ENCODE results near the gene TFR2.

Gene TFR2

GRCh38 chr7:100677308-100678267 lies 36.2 kb upstream of the TFR2 start:
- Histone ChIP-seq H3K9me2 (replicated peaks; ENCODE audit: insufficient read depth, low read length) (no peaks in the 10 kb centered on the region), H3K36me3 (ENCODE audit: low read length) (no peaks in the 10 kb centered on the region), H3K79me2 (ENCODE audit: insufficient read depth, low read length) (peaks cover 13% of the 10 kb centered on the region), H2AFZ (ENCODE audit: low read depth, low read length, severe bottlenecking) (no peak overlapping the region), H3K4me3 (ENCODE audit: insufficient read depth, low read length, poor library complexity, severe bottlenecking) (no peak overlapping the region), H3K9ac (ENCODE audit: low read length) (no peak overlapping the region), H3K27me3 (ENCODE audit: low read length) (no peaks in the 10 kb centered on the region), H3F3A (ENCODE audit: insufficient read depth) (peaks cover 24% of the 10 kb centered on the region), H3K9me3 (ENCODE audit: insufficient read depth, low read length) (no peaks in the 10 kb centered on the region), H3K4me2 (ENCODE audit: low read depth, low read length, poor library complexity, severe bottlenecking) (no peak overlapping the region), H4K20me1 (ENCODE audit: low read depth, low read length) (no peaks in the 10 kb centered on the region; the same call in 1 of the 2 replicates), H3K27ac (ENCODE audit: low read depth, low read length) (no peak overlapping the region)
- TF ChIP-seq, protein P1, sequence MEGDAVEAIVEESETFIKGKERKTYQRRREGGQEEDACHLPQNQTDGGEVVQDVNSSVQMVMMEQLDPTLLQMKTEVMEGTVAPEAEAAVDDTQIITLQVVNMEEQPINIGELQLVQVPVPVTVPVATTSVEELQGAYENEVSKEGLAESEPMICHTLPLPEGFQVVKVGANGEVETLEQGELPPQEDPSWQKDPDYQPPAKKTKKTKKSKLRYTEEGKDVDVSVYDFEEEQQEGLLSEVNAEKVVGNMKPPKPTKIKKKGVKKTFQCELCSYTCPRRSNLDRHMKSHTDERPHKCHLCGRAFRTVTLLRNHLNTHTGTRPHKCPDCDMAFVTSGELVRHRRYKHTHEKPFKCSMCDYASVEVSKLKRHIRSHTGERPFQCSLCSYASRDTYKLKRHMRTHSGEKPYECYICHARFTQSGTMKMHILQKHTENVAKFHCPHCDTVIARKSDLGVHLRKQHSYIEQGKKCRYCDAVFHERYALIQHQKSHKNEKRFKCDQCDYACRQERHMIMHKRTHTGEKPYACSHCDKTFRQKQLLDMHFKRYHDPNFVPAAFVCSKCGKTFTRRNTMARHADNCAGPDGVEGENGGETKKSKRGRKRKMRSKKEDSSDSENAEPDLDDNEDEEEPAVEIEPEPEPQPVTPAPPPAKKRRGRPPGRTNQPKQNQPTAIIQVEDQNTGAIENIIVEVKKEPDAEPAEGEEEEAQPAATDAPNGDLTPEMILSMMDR (IDR thresholded peaks at IDR 0.05; ENCODE audit: insufficient read depth, low read length, poor library complexity, severe bottlenecking) = no peak
- no peak for TF ChIP-seq EZH2phosphoT487 (conservative IDR thresholded peaks at IDR 0.05; ENCODE audit: low read length)

DNA sequence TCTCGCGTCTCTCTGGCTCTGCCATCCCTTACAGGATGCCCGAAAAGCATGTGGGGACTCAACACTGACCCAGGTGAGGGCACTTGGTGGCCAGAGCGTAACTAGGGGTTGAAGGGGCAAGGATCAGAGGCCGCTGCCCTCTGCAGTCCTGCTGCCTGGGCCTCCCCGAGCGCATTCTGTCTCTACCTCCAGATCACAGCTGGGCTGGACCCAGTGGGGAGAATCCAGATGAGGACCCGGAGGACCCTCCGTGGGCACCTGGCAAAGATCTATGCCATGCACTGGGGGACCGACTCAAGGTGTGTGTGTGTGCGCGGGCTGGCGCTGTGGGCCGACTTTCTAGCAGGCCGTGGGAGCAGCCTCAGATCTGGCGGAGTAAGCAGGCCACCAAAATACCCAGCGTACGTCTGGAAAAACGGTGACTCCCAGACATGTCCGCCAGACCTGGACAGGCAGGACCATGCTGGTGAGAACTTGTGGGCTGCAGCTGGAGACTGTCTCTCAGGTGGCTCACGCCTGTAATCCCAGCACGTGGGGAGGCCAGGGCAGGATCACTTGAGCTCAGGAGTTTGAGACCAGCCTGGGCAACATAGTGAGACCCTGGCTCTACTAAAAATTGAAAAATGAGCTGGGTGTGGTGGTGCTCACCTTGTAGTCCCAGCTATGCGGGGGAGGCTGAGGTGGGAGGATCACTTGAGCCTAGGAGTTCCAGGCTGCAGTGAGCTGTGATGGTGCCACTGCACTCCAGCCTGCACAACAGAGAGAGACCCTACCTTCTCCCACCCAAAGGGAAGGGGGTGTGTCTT lies 35.4 kb upstream of the TFR2 start:
- H2AFZ ChIP-seq (ENCODE audit: low read depth, low read length, severe bottlenecking) = no peak overlapping the region
- H4K20me1 ChIP-seq (ENCODE audit: low read depth, low read length) = no peaks in the 10 kb centered on the region; the same call in 1 of the 2 replicates
- peak overlapping the region; percentile 87 for H3K9ac ChIP-seq (ENCODE audit: low read length)
- TF ChIP-seq, protein P1 (IDR thresholded peaks at IDR 0.05; ENCODE audit: insufficient read depth, low read length, poor library complexity, severe bottlenecking) = no peak
- TF ChIP-seq EZH2phosphoT487 (conservative IDR thresholded peaks at IDR 0.05; ENCODE audit: low read length) = no peak
- peak overlapping the region; percentile 71 for H3K4me2 ChIP-seq (ENCODE audit: low read depth, low read length, poor library complexity, severe bottlenecking)
- no peaks in the 10 kb centered on the region for H3K36me3 ChIP-seq (ENCODE audit: low read length)
- H3K27me3 ChIP-seq (ENCODE audit: low read length) = no peaks in the 10 kb centered on the region
- no peaks in the 10 kb centered on the region for H3K9me2 ChIP-seq (replicated peaks; ENCODE audit: insufficient read depth, low read length)
- peaks cover 13% of the 10 kb centered on the region for H3K79me2 ChIP-seq (ENCODE audit: insufficient read depth, low read length)
- peak overlapping the region; percentile 70 for H3K27ac ChIP-seq (ENCODE audit: low read depth, low read length)
- peaks cover 24% of the 10 kb centered on the region for H3F3A ChIP-seq (ENCODE audit: insufficient read depth)
- no peaks in the 10 kb centered on the region for H3K9me3 ChIP-seq (ENCODE audit: insufficient read depth, low read length)
- no peak overlapping the region for H3K4me3 ChIP-seq (ENCODE audit: insufficient read depth, low read length, poor library complexity, severe bottlenecking)

DNA sequence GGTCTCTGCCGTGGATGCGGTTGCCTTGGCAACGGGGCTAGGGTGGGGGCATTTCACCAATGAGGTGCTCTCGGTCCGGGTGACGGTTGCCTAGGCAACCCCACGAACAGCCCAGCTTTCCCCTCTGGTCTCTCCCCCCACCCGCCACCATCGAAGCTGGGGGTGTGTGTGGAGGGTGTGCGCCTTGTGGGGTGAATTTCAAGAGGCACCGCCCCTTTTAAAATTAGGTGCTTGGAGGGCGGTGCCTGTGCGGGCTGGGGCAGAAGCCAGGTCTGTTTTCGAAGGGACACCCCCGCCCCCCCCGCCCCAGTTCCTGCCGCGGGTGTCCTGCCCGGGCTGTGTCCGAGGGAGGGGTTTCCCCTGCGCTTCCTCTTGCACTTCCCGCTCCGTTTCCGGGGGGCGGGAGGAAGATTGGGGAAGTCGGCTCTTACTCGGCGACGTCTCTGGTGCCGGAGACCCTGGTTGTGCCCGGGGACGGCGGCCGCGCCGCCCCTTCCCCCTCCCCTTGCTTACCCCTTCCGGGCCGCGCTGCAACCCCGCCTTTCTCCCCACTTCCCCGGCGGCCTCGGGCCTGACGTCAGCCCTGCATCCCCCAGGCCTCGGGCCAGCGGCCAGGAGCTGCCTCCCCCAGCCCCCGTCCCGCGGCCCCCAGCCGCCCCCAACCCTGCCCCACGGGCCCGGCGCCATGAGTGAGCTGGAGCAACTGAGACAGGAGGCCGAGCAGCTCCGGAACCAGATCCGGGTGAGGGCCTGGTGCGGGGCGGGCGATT lies 34.4 kb upstream of the TFR2 start:
- H4K20me1 ChIP-seq (ENCODE audit: low read depth, low read length) = no peaks in the 10 kb centered on the region; the same call in 1 of the 2 replicates
- no peaks in the 10 kb centered on the region for H3K9me2 ChIP-seq (replicated peaks; ENCODE audit: insufficient read depth, low read length)
- no peak overlapping the region for H2AFZ ChIP-seq (ENCODE audit: low read depth, low read length, severe bottlenecking)
- peak overlapping the region; percentile 87 for H3K9ac ChIP-seq (ENCODE audit: low read length)
- peak overlapping the region; percentile 86 for H3K4me3 ChIP-seq (ENCODE audit: insufficient read depth, low read length, poor library complexity, severe bottlenecking)
- no peaks in the 10 kb centered on the region for H3K36me3 ChIP-seq (ENCODE audit: low read length)
- H3K9me3 ChIP-seq (ENCODE audit: insufficient read depth, low read length) = no peaks in the 10 kb centered on the region
- TF ChIP-seq, protein P1 (IDR thresholded peaks at IDR 0.05; ENCODE audit: insufficient read depth, low read length, poor library complexity, severe bottlenecking) = no peak
- no peak for TF ChIP-seq EZH2phosphoT487 (conservative IDR thresholded peaks at IDR 0.05; ENCODE audit: low read length)
- H3F3A ChIP-seq (ENCODE audit: insufficient read depth) = peaks cover 22% of the 10 kb centered on the region
- H3K79me2 ChIP-seq (ENCODE audit: insufficient read depth, low read length) = peaks cover 13% of the 10 kb centered on the region
- no peaks in the 10 kb centered on the region for H3K27me3 ChIP-seq (ENCODE audit: low read length)
- H3K4me2 ChIP-seq (ENCODE audit: low read depth, low read length, poor library complexity, severe bottlenecking) = peak overlapping the region; percentile 71
- peak overlapping the region; percentile 70 for H3K27ac ChIP-seq (ENCODE audit: low read depth, low read length)

Measured in SU-DHL-6 (cell line).